CD4-positive, alpha-beta T cell treated with Interleukin-4 for 1 hour (primary cell): Measurements from ENCODE around the gene TXNL4B.
"Not testable (repeated sequence)": the region's sequence is repeated elsewhere in the genome, so short reads cannot be mapped to it uniquely, and the experiment has no call there.

Experiments used
- DNase-seq, 2 donors: peaks; one replicate each; pipeline ENCODE4 v3.0.0-alpha.2; 2020 to 2022

The TXNL4B gene

DNA sequence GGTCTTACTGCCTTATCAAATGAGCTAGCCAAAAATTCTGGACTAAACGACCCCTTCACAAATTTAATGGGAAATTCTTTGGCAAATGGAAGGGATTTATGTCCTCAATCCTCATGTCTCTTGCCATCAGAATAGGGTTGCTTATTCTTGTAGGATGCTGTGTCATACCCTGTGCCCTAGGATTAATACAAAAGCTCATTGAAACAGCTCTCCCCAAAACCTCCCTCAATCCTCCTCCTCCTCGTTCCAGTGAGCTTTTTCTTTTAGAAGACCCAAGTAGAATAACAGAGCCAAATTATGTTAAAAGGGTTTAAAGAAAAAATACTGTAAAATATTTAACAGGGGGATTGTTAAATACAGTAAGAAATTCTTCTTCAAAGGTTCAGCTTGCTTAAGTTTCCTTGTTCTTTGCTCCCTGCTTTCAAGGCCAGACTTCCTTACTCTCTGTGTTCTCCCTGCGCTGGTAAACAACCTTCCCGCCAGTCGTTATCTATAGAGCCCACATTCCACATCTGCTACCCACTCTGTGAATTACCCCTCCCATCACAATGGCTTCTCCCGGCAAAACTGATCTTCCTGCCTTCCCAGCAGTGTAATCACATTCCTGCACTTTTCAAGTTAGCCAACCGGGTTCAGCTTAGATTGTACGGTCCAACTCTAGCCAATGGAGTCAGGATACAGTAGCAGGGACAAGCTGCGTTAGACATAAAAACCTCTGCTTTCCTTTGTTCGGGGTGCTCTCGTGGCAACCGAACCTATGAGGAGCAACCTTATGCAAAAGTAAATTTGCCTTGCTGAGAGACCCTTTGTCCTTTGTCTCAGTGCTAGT, 20.7 kb downstream of the TXNL4B start:
- DNase-seq, result no peak

DNA sequence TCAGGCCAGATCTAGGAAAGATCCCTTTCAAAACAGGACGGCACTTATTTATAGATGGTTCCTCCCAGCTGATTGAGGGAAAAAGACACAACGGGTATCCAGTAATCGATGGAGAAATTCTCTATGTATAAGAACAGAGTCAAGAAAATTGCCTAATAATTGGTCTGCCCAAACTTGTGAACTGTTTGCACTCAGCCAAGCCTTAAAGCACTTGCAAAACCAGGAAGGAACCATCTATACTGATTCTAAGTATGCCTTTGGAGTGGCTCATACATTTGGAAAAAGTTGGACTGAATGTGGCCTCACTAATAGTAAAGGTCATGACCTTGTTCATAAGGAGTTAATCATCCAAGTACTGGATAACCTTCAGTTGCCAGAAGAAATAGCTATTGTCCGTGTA, 24.5 kb downstream of the TXNL4B start:
- DNase-seq, result no peak

DNA sequence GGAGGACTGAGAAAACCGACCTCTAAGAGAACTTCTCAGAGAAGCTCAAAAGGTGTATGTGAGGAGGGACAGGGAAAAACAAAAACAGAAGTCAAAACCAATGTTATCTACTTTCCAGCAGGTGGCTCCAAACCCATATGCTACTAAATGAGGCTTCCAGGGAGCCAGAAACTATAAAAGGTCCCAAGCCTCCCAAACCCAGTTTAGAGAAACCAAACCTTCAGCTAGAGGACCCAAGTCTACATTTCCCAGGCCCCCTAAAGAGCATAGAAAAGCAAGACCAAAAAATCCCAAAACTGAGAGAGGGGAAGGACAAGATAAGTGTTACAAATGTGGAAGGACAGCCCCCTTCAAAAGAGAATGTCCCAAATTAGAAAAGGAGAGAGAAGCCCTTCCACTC, 26.7 kb downstream of the TXNL4B start:
- DNase-seq, result peak in 1 of 2 donors; percentile 28

DNA sequence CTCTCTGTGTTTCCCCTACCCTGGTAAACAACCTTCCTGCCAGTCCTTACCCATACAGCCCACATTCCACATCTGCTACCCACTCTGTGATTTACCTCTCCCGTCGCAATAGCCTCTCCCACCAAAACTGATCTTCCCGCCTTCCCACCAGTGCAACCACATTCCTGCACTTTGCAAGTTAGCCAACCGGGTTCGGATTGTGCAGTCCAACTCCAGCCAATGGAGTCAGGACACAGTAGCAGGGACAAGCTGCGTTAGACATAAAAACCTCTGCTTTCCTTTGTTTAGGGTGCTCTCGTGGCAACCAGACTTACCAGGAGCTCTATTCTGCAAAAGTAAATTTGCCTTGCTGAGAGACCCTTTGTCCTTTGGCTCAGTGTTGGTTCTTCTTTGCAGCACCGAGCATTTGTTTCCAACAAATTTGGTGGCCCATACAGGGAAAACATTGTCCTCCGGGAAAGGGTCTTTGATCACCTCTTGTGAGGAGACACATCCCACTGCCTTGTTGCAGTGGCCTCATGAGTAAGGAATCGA, 29.0 kb downstream of the TXNL4B start:
- no peak for DNase-seq

DNA sequence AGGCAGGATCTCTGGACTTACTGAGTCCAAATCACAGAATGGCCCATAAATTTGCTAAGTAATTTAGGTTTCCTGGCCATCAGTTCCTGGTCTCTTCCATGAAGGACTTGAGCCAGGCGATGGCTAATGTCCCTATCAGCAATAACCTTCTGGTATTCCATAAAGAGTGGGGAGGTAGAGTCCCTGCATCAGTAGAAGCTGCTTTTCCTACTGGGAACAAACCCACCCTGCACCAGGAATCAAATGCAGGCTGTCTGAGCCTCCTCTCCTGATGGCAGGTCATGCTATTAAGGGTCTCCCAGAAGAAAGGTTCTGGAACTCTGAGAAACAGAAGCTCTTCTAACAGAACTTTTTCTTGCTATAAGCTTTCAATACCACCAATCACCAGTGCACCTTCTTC, 31.9 kb downstream of the TXNL4B start:
- no peak for DNase-seq

DNA sequence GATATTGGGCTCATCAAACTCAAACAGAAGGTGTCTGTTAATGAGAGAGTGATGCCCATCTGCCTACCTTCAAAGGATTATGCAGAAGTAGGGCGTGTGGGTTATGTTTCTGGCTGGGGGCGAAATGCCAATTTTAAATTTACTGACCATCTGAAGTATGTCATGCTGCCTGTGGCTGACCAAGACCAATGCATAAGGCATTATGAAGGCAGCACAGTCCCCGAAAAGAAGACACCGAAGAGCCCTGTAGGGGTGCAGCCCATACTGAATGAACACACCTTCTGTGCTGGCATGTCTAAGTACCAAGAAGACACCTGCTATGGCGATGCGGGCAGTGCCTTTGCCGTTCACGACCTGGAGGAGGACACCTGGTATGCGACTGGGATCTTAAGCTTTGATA, 33.0 kb downstream of the TXNL4B start:
- no peak for DNase-seq

DNA sequence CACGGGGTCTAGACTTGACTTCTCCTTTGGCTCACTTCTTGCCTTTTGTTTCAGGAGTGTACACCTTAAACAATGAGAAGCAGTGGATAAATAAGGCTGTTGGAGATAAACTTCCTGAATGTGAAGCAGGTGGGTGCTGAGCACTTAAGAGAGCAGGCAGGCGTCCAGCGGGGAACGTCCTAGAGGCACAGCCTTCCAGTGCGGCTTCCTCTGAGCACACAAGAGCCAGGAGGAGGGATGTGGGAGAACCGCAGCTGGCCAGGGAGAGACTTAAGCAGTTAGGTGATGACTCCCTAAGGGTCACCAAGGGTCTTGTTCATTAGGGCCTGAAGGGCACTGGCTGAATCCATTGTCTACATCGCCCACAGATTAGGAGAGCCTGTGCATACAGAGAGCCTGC, 34.4 kb downstream of the TXNL4B start:
- not testable (repeated sequence) for DNase-seq

DNA sequence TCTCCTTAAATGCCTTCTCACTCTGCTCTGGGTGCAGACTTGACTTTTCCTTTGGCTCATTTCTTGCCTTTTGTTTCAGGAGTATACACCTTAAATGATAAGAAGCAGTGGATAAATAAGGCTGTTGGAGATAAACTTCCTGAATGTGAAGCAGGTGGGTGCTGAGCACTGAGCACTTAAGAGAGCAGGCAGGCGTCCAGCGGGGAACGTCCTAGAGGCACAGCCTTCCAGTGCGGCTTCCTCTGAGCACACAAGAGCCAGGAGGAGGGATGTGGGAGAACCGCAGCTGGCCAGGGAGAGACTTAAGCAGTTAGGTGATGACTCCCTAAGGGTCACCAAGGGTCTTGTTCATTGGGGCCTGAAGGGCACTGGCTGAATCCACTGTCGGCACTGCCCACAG, 36.1 kb downstream of the TXNL4B start:
- DNase-seq, result not testable (repeated sequence)

DNA sequence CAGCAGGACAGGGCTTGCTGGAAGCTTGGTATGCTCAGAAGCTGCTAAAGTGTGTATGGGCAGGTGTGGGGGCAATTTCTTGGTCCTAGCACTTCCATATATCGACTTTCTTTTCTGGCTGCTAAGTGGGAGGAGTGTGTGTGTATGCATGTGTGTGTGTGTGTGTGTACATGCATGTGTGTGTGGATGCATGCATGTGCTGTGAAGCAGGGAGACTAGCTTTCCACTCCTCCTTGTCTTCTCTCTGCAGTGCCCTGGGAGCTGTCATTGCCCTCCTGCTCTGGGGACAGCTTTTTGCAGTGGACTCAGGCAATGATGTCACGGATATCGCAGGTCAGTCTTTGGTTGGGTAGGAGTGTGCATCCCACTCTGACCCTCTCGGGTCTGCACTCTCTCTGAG, 37.5 kb downstream of the TXNL4B start:
- DNase-seq, result no peak

DNA sequence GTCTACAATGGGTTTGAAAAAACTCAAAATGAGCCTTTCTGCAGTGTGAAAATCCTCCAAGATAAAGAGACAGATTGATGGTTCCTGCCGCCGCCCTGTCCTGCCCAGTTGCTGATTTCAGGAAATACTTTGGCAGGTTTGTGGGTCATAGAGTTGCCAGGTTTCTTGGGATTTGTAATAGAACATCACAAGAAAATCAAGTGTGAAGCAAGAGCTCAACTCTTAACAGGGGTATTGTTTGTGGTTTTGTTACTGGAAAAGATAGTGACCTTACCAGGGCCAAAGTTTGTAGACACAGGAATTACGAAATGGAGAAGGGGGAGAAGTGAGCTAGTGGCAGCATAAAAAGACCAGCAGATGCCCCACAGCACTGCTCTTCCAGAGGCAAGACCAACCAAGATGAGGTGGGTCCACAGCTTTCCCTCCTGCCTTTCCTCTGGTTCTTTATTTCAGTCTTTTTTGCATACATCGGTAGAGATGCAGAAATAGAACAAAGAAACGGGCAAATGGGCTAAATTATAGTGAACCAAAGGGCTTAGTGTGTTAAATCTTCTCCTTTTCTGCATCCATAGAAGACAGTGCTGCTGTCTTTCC, 39.1 kb downstream of the TXNL4B start, which contains the start of gene HP:
Gene HP (plus strand): TSS at position 252 of the 594 bp plus-strand sequence. CDS start 148 bp downstream, at position 400.
- not testable (repeated sequence) for DNase-seq

DNA sequence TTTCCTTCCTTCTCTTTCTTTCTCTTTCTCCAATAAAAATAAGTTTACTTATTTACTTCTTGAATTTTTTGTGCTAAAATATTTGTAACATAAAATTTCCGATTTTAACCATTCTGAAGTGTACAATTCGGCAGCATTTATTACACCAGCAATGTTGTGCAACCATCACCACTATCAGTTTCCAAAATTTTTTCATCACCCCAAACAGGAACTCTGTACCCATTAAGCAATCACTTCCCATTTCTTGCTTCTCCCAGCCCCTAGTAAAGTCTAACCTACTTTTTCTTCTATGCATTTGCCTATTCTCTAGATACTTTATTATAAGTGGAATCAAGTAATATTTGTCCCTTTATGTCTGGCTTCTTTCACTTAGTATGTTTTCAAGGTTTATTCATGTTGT, 41.6 kb downstream of the TXNL4B start:
- no peak for DNase-seq

DNA sequence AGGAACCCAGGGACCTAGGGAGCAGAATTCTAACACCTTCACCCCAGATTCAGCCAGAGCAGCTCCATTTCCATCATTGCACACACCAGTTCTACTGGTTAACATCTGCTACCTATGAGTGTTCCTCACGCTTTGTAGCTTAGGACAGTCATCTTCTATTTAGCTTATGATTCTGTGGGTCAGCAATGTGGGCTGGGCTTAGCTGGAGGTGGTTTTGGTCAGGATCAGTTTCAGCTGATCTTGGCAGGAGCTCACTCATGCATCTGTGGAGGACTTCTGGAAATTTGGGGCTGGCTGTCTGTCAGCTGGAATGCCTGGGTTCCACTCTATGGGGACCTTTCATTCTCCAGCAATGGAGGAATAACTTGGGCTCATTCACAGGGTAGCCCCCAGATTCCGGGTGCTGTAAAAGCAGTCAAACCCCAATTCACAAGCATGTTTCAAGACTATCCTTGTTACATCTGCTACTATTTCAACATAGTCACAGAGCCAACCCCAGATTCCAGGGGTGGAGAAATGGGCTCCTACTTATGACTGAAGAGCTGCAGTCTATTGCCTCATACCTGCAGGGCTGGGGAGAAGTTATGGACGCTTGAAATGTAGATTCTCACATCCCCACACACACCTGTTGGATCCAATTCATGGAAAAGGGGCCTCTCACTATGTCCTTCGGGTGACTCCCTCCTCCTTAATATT, 42.5 kb downstream of the TXNL4B start:
- DNase-seq, result no peak

DNA sequence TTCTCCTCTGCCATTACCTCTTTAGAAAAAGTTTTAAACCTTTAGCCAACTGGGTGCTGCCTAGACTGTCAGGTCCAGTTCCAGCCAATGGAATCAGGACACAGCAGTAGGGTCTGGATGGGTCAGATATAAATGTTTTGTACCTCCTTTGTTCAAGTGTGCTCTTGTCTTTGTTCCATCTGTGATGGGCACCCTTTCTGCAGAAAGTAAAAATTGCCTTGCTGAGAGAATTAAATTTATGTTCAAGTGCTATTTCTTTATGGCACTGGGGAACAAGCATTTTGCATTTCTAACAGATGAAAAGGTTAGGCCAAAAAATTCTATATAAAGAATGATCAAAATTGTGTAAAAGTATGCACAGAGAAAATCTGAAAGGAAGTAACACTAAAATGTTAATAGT, 44.3 kb downstream of the TXNL4B start:
- no peak for DNase-seq

DNA sequence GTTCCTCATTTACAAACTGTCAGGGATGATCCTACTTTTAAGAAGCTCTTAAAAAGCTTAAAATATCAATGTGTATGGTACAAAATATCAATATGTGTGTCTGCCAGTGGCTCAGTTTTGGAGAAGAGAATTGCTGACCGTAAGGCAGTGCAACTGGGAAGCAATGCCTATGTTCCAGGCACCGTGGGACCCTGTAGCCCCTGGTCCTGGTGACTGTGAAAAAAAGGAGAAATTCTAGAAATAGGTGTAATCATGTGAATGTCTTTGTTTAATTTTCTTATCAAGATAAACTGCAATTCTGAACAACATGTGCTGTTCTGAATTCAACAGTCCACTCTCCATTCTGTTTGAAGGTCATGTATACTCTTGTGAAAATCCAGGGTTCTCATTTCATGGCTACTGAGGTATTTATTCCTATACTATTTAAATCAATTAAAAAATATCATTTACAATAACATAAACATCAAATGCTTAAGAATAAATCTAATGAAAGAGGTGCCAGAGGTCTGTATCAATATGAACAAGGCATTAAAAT, 48.5 kb downstream of the TXNL4B start:
- DNase-seq, result no peak

DNA sequence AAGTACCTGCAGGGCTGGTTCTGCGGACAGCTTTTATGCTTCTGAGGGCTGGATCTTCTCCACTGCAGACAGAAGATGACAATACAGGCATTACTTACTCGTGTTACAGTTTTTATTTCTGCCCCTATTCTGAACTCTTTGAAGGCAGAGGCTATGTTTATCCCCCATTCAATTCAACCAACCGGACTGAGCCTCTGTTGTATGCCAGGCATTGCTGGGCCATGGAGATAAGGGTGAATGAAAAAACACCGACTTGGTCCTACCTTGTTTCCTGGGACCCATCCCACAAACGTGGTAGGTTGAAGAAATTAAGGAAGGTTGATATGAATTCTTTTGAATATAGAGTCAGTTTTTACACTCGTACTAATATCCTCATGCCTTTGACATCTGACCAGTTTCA, 49.1 kb downstream of the TXNL4B start:
- no peak for DNase-seq

DNA sequence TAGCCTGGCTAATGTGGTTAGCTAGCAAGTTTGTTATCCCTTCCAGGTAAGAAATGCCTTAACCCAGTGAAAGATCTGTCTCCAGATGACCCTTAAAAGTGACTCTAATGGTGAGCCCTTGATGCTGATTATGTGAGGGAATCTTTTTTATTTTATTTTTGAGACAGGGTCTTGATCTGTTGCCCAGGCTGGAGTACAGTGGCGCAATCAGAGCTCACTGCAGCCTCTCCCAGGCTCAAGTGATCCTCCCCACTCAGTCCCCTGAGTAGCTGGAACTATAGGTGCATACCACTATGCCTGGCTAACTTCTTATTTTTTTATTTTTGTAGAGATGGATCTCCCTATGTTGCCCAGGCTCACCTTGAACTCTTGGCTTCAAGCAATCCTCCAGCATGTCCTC, 49.9 kb downstream of the TXNL4B start:
- no peak for DNase-seq

DNA sequence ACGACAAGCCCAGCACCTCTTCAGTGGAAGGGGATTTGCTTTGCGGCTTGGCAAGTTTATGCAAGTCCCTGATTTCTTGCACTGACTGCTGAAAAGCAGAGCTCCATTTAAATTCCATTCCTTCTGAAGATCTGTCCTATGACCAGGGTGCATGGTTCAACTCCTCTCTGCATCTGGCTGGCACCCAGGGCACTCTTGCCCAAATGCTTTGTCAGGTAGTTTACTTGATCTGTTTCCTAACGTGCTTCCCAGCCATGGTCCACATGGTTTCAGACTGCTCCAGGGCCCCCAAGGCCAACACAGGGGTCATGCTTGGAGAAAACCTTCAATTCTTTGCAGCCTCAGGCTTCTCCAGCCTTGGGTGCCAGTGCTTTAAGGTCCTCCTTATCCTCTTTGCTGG, 50.4 kb downstream of the TXNL4B start:
- no peak for DNase-seq

DNA sequence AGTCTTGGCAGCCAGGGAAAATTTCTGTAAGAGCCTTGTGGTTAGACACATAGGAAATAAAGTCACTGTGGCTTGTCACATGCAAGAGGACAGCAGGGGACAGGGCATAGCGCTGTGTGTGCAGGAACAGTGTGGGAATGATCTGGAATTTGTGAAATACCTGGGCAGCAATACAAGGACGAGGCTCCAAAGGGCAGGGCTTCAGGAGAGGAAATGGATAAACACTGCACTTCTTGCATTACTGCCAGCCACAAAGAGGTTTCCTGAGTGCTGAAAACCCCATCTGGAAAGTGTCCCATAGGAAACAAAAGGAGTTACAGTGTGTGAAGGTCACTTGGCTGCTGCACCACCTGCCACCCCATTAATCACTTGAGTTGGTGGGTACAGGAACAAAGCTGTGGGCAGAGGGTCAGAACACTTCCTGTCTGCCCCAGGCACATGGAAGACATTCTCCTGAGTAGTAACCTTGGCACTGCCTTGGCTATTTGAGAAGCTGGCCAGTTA, 51.2 kb downstream of the TXNL4B start:
- DNase-seq, result no peak

DNA sequence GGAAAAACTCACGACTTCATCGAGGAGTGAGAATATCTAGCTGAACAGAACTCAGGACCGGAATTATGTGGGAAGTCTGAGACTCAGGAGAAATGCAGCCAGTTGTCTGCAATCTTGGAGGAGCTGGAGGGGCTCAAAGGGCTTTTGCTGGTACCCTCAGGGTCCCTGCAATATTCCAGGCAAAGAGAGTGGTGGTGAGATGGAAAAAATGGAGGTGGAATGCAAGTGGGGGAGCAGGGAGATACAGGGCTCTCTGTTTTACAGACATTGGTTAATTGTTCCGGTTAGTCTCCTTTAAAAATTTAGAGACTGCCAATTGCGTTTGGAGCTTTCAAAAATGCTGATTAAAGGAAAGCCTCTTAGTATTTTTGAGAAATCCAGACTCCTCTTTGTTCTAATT, 57.3 kb downstream of the TXNL4B start:
- DNase-seq, result no peak
